GM06990 (cell line): ENCODE data around the gene SBF2.

Experiments
- DNase-seq: peaks from one replicate; pipeline ENCODE4 v3.0.0-alpha.2; 2011; ENCODE audit not compliant: insufficient read length; ENCODE audit errors: extremely low read depth
- H3K27me3 ChIP-seq: replicated peaks from 2 replicates; pipeline ENCODE4 v1.6.0; 2011; ENCODE audit warnings: low read length; ENCODE audit not compliant: control insufficient read depth, insufficient read depth
- H3K36me3 ChIP-seq: 2 replicates; pipeline ENCODE4 v1.5.1; 2011; ENCODE audit warnings: low read length; ENCODE audit not compliant: control insufficient read depth, insufficient read depth
- H3K4me3 ChIP-seq: replicated peaks from 2 replicates; pipeline ENCODE4 v1.5.1; 2011; ENCODE audit warnings: low read depth, mild to moderate bottlenecking, control low read depth, low read length
- TF ChIP-seq, protein P1 (sequence below): IDR thresholded peaks from 2 replicates; pipeline ENCODE4 v1.5.1; 2011; ENCODE audit warnings: low read length, control low read depth, mild to moderate bottlenecking, inconsistent platforms; ENCODE audit not compliant: insufficient read depth, poor library complexity, severe bottlenecking

Gene SBF2

DNA sequence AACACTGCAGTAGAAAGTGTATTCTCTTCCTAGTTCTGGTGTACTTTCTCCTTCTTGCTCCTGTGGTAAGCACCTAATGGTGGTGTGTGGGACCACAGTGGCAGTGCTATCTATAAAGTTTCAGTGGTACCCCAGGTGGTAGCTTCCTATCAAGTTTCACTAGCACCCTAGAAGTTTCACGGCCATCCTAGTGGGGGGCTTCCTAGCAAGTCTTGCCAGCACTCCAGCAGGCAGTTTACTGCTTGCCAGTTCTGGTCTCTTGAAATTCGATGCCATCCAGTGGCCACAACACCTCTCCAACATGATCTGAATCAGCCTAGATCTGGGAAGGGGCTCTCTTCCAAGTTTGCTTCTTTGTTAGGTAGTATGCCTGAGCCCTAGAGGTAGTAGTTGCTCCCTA lies 400.5 kb downstream of the SBF2 start:
- Histone ChIP-seq H3K27me3 (no peaks in the 10 kb centered on the region), H3K36me3 (no peaks in the 10 kb centered on the region), H3K4me3 (no peak overlapping the region)
- TF ChIP-seq, protein P1, sequence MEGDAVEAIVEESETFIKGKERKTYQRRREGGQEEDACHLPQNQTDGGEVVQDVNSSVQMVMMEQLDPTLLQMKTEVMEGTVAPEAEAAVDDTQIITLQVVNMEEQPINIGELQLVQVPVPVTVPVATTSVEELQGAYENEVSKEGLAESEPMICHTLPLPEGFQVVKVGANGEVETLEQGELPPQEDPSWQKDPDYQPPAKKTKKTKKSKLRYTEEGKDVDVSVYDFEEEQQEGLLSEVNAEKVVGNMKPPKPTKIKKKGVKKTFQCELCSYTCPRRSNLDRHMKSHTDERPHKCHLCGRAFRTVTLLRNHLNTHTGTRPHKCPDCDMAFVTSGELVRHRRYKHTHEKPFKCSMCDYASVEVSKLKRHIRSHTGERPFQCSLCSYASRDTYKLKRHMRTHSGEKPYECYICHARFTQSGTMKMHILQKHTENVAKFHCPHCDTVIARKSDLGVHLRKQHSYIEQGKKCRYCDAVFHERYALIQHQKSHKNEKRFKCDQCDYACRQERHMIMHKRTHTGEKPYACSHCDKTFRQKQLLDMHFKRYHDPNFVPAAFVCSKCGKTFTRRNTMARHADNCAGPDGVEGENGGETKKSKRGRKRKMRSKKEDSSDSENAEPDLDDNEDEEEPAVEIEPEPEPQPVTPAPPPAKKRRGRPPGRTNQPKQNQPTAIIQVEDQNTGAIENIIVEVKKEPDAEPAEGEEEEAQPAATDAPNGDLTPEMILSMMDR, result no peak
- no peak for DNase-seq

DNA sequence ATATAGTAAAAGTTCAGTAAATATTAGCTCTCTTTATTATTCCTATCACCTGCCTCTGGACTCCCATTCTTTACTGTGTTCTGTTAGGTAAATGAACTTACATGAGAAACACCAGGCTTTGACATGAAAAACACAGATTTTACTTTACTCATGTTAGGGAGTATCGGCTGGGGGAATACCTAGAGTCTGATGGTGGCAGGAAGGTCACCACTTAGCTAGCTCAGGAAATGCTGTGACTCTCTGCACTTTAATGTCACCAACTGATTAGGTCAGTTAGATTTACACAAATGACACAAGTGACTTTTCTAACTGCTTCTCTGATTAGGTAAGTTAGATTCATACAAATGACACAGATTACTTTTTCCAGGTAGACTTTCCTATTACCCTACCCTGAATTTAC lies 405.1 kb downstream of the SBF2 start:
- Histone ChIP-seq H3K36me3 (no peaks in the 10 kb centered on the region), H3K4me3 (no peak overlapping the region), H3K27me3 (no peaks in the 10 kb centered on the region)
- DNase-seq, result no peak
- TF ChIP-seq, protein P1, result no peak

DNA sequence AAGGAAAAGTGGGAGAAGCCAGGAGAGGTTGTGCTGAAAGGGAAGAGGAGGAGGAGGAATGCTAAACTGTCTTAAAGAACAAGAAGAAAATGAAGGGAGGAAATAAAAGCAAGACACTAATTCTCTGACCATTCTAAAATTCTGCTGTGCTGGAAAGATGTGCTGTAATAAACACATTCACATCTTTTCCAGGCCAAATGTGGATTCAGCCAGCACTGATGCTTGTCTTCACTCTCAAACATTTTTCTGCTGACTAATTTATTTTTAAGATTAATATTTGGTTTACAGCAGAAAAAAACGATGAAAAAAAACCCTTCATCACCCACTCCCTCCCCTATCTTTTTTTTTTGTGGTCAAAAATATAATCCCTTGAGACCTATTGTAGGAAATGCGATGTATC lies 406.5 kb downstream of the SBF2 start:
- Histone ChIP-seq H3K36me3 (no peaks in the 10 kb centered on the region), H3K4me3 (no peak overlapping the region)
- DNase-seq, result no peak

DNA sequence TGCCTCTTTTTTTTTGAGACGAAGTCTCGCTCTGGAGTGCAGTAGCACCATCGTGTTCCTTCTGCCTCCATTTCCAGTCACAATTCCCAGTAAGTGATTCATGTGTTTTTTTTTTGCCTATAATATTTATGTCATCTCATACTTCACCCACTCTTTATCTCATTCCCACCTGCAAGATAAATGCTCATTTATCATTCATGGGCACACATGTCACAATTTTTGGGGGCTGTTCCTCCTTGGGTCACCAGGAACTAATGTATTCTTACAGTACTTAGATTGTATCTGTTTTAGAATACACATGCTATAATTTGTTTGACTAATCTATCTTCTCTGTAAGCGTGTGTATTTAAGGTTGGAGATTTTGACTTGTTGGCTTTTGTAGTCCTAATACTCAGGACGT lies 407.4 kb downstream of the SBF2 start:
- DNase-seq, result no peak
- no peaks in the 10 kb centered on the region for H3K27me3 ChIP-seq

More for the DNA sequence above, 406.5 kb downstream of the SBF2 start:
- no peaks in the 10 kb centered on the region for H3K27me3 ChIP-seq
- TF ChIP-seq, protein P1, result no peak

DNA sequence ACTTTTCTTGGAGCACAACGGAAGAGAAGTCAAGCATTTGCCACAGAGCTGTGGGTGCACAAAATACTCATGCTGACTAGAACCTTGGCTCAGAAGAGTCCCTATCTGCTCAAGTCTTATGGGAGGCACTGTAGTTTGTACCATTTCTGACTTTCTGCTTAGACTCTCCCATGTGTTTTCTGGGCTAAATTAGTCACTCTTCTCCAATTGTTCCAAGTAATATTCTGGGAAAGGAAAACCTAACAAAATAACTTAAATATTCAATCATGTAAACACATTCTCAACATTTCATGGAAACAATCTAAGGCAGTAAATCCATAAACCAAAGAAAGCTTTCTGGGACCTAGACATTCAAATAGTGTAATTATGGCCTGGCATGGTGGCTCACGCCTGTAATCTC lies 409.4 kb downstream of the SBF2 start:
- DNase-seq, result no peak
- H3K27me3 ChIP-seq, result no peaks in the 10 kb centered on the region

More for the DNA sequence above, 407.4 kb downstream of the SBF2 start:
- no peaks in the 10 kb centered on the region for H3K36me3 ChIP-seq
- no peak overlapping the region for H3K4me3 ChIP-seq
- TF ChIP-seq, protein P1, result no peak

More for the DNA sequence above, 409.4 kb downstream of the SBF2 start:
- Histone ChIP-seq H3K36me3 (no peaks in the 10 kb centered on the region), H3K4me3 (no peak overlapping the region)
- TF ChIP-seq, protein P1, result no peak
